HepG2 (cell line): ENCODE data around the gene VWA1. TPM values are rescaled to one million over a fixed set of nuclear protein-coding genes. Genes with fewer than 3 reads are reported as not detected.

Experiments used
- AGO2 ChIP-seq: fragments of 200-400 bp; formaldehyde crosslinking; optimal IDR thresholded peaks from 2 replicates; pipeline ENCODE3; 2017; ENCODE audit warnings: mild to moderate bottlenecking, low read depth, low read length, moderate library complexity
- ASH2L ChIP-seq: fragments of 300-600, 200-600 bp; sonication (generic); IDR thresholded peaks from 2 replicates; pipeline ENCODE4 v1.7.0; 2017; ENCODE audit warnings: low read depth, mild to moderate bottlenecking, moderate library complexity, mixed read lengths, low read length; ENCODE audit not compliant: insufficient read length
- BATF2 ChIP-seq: sonication (generic); formaldehyde crosslinking; IDR thresholded peaks from 2 replicates; pipeline ENCODE4 v1.8.0; 2022; ENCODE audit warnings: mild to moderate bottlenecking, missing genetic modification reagents, moderate library complexity
- DR1 ChIP-seq: sonication (generic); formaldehyde crosslinking; IDR thresholded peaks from 2 replicates; pipeline ENCODE4 v1.8.0; 2021; ENCODE audit warnings: mild to moderate bottlenecking, missing genetic modification reagents, inconsistent platforms
- ISX ChIP-seq: sonication (generic); formaldehyde crosslinking; conservative IDR thresholded peaks from 2 replicates; pipeline ENCODE4 v1.5.0; 2020; ENCODE audit warnings: missing genetic modification reagents
- MED1 ChIP-seq: sonication (generic); formaldehyde crosslinking; IDR thresholded peaks from 2 replicates; pipeline ENCODE4 v1.4.0; 2020; ENCODE audit warnings: missing genetic modification reagents
- MYNN ChIP-seq: sonication (generic); formaldehyde crosslinking; IDR thresholded peaks from 2 replicates; pipeline ENCODE4 v1.4.0; 2020; ENCODE audit warnings: mild to moderate bottlenecking, low read depth, missing genetic modification reagents
- NR2F2 ChIP-seq: IDR thresholded peaks from 2 replicates; pipeline ENCODE4 v1.6.1; 2012; ENCODE audit warnings: low read depth, inconsistent platforms, borderline replicate concordance
- PLRG1 ChIP-seq: fragments of 450-650 bp; conservative IDR thresholded peaks from 2 replicates; pipeline ENCODE4 v1.6.1; 2016
- RXRB ChIP-seq: IDR thresholded peaks from 2 replicates; pipeline ENCODE4 v1.6.1; 2016; ENCODE audit warnings: borderline replicate concordance, missing genetic modification reagents, missing compliant biosample characterization
- SAP130 ChIP-seq: IDR thresholded peaks from 2 replicates; pipeline ENCODE4 v1.6.1; 2016; ENCODE audit warnings: low read depth
- SIN3A ChIP-seq: IDR thresholded peaks from 2 replicates; pipeline ENCODE4 v1.6.1; 2011; ENCODE audit warnings: low read depth, mild to moderate bottlenecking, control low read depth, low read length, borderline replicate concordance
- SNAPC5 ChIP-seq: sonication (generic); formaldehyde crosslinking; IDR thresholded peaks from 2 replicates; pipeline ENCODE4 v1.8.1; 2023; ENCODE audit warnings: mild to moderate bottlenecking, missing genetic modification reagents, borderline replicate concordance
- SNRNP70 ChIP-seq: fragments of 200-400 bp; formaldehyde crosslinking; IDR thresholded peaks from 2 replicates; pipeline ENCODE4 v1.6.1; 2017; ENCODE audit warnings: mild to moderate bottlenecking, low read depth, low read length, moderate library complexity
- SRF ChIP-seq: IDR thresholded peaks from 2 replicates; pipeline ENCODE4 v1.6.1; 2011; ENCODE audit warnings: mild to moderate bottlenecking, low read depth, low read length, moderate library complexity
- TBL1XR1 ChIP-seq: fragments of 150-350 bp; IDR thresholded peaks from 2 replicates; pipeline ENCODE4 v1.6.1; 2014; ENCODE audit warnings: borderline replicate concordance, low read length; ENCODE audit not compliant: partially characterized antibody
- TEAD2 ChIP-seq: sonication (generic); formaldehyde crosslinking; IDR thresholded peaks from 2 replicates; pipeline ENCODE4 v1.9.0; 2021; ENCODE audit warnings: missing genetic modification reagents
- TSC22D2 ChIP-seq: sonication (generic); formaldehyde crosslinking; IDR thresholded peaks from 2 replicates; pipeline ENCODE4 v1.5.1; 2020; ENCODE audit warnings: missing genetic modification reagents, mild to moderate bottlenecking, borderline replicate concordance
- ZBTB25 ChIP-seq: IDR thresholded peaks from 2 replicates; pipeline ENCODE4 v1.6.1; 2018; ENCODE audit warnings: missing genetic modification reagents
- ZFY ChIP-seq: sonication (generic); formaldehyde crosslinking; IDR thresholded peaks from 2 replicates; pipeline ENCODE4 v1.4.0; 2020; ENCODE audit warnings: missing genetic modification reagents
- ZNF280B ChIP-seq: sonication (generic); formaldehyde crosslinking; IDR thresholded peaks from 2 replicates; pipeline ENCODE4 v1.5.0; 2020; ENCODE audit warnings: missing genetic modification reagents, mild to moderate bottlenecking, borderline replicate concordance
- ZNF44 ChIP-seq: sonication (generic); formaldehyde crosslinking; IDR thresholded peaks from 2 replicates; pipeline ENCODE4 v1.5.1; 2020; ENCODE audit warnings: mild to moderate bottlenecking, missing genetic modification reagents
- ZNF567 ChIP-seq: sonication (generic); formaldehyde crosslinking; IDR thresholded peaks from 2 replicates; pipeline ENCODE4 v1.8.1; 2023; ENCODE audit warnings: mild to moderate bottlenecking, missing genetic modification reagents, borderline replicate concordance
- ZNF691 ChIP-seq: sonication (generic); formaldehyde crosslinking; IDR thresholded peaks from 2 replicates; pipeline ENCODE4 v1.4.0; 2020; ENCODE audit warnings: missing genetic modification reagents, low read depth, mild to moderate bottlenecking, borderline replicate concordance
- ZNF724P ChIP-seq: sonication (generic); formaldehyde crosslinking; IDR thresholded peaks from 2 replicates; pipeline ENCODE4 v1.8.0; 2022; ENCODE audit warnings: missing genetic modification reagents, borderline replicate concordance
- ZNF883 ChIP-seq: sonication (generic); formaldehyde crosslinking; IDR thresholded peaks from 2 replicates; pipeline ENCODE4 v1.5.1; 2020; ENCODE audit warnings: mild to moderate bottlenecking, missing genetic modification reagents; ENCODE audit errors: not compliant biosample characterization
- polyA plus RNA-seq, 8 experiments: library from polyadenylated mRNA; depleted of rRNA in 3 of 8; stranded (reverse) in 7 of 8; unstranded in 1 of 8; fragments of >200 nt; fragmentation: Illumina TruSeq in 4 of 8; extraction: Trizol in 4 of 8; gene quantifications; 2 replicates each; pipeline versions ENCODE4 v1.2.1 to v1.2.3, GENCODE V29; 2011 to 2016; ENCODE audit warnings: low read depth in 4 of 8, missing spikeins in 1 of 8, mixed read lengths in 1 of 8; ENCODE audit not compliant: insufficient read depth in 1 of 8
- total RNA-seq, 5 experiments: library from RNA; depleted of rRNA; stranded (reverse); fragments of >200 nt; fragmentation: Illumina TruSeq; extraction: Trizol; gene quantifications; 2 replicates each; pipeline ENCODE4 v1.2.3, GENCODE V29; 2016; ENCODE audit warnings: low read depth in 1 of 5

The VWA1 gene
- total and polyA plus RNA-seq, 2 of the 13 experiments (the other 11 are each of a cell fraction or from before 2014, with no cell fraction given): 40.9 to 57.5 TPM

- TF ChIP-seq ZNF280B: peak; percentile 75
- no peak for TF ChIP-seq SRF
- TF ChIP-seq NR2F2: no peak
- peak; percentile 84 for TF ChIP-seq BATF2
- TF ChIP-seq ZNF724P (CRISPR knock-in tag): no peak; the same call in none of the 2 replicates
- TF ChIP-seq DR1 (CRISPR knock-in tag): peak; percentile 86
- peak; percentile 74; the same call in 1 of the 2 replicates for TF ChIP-seq ZNF691 (CRISPR knock-in tag)
- peak; percentile 96 for TF ChIP-seq ZBTB25 (CRISPR knock-in tag)
- peak; percentile 65 for TF ChIP-seq RXRB (CRISPR knock-in tag)
- TF ChIP-seq ZFY (CRISPR knock-in tag): peak; percentile 97
- no peak for TF ChIP-seq SNAPC5 (CRISPR knock-in tag)
- TF ChIP-seq ISX (CRISPR knock-in tag): peak; percentile 37
- peak; percentile 79 for TF ChIP-seq MED1 (CRISPR knock-in tag)
- TF ChIP-seq MYNN (CRISPR knock-in tag): peak; percentile 38; the same call in 1 of the 2 replicates
- TF ChIP-seq AGO2: peak; percentile 91
- no peak for TF ChIP-seq SNRNP70
- TF ChIP-seq TEAD2: no peak
- TF ChIP-seq TSC22D2 (CRISPR knock-in tag): peak; percentile 74; the same call in 1 of the 2 replicates
- peak; percentile 92 for TF ChIP-seq ASH2L
- TF ChIP-seq ZNF567 (CRISPR knock-in tag): no peak
- peak; percentile 84 for TF ChIP-seq TBL1XR1
- TF ChIP-seq SIN3A: peak; percentile 81; the same call in 1 of the 2 replicates
- peak; percentile 53; the same call in 1 of the 2 replicates for TF ChIP-seq ZNF44 (CRISPR knock-in tag)
- TF ChIP-seq PLRG1: no peak
- TF ChIP-seq ZNF883 (CRISPR knock-in tag): peak; percentile 84
- peak; percentile 96 for TF ChIP-seq SAP130 (CRISPR knock-in tag)
Observed at GRCh38 chr1:1406821-1407635, 28.5 kb upstream of the VWA1 start, which contains the start of gene MRPL20 (continued).
